ENCODE measurements around the gene SIGLEC1. TPM values are rescaled to one million over a fixed set of nuclear protein-coding genes. Genes with fewer than 3 reads are reported as not detected.

SIGLEC1 gene
- total and polyA plus RNA-seq, 2 of the 8 experiments (the other 6 are each of a cell fraction or from before 2014, with no cell fraction given), result 0.02 TPM; not detected in 1

GRCh38 chr20:3739054-3739925 lies 26.9 kb upstream of the SIGLEC1 start:
- H4K5ac ChIP-seq (ENCODE audit: insufficient read length, low read depth, low read length), result no peak overlapping the region
- ChIA-PET CTCF (ENCODE audit: partially characterized antibody) (interaction anchor here (0.9 to 18.5 kb wide), 13 partner anchors 12 to 79 kb away, joined by 3 to 308 read pairs (median 8); partner anchors contain the start of gene SIGLEC1), POLR2A (ENCODE audit: partially characterized antibody) (interaction anchor here (0.9 to 2.2 kb wide), 4 partner anchors 10 to 62 kb away, joined by 3 to 9 read pairs (median 4); partner anchors contain the start of gene ADISSP)
- no peak overlapping the region for H3K14ac ChIP-seq (ENCODE audit: insufficient read length)
- no peak for FAIRE-seq
- H2BK20ac ChIP-seq (ENCODE audit: low read length), result no peak overlapping the region
- H3K79me2 ChIP-seq (ENCODE audit: control insufficient read depth in 1 of 2, insufficient read depth in 2 of 2, low read length in 2 of 2), result no peaks in the 10 kb centered on the region
- peaks cover 0 to 19% (median 9%) of the 10 kb centered on the region in 4 experiments; a peak in 6 of 7 replicates for H3K4me1 ChIP-seq (replicated peaks in 1 of 4; ENCODE audit: control insufficient read depth in 3 of 4, insufficient read depth in 4 of 4, low read length in 3 of 4)
- no peaks in the 10 kb centered on the region for H3K9me3 ChIP-seq (ENCODE audit: insufficient read depth in 2 of 2, low read depth in 1 of 2, low read length in 1 of 2)
- H2BK5ac ChIP-seq (ENCODE audit: low read depth, low read length), result peak overlapping the region; percentile 60; the same call in 1 of the 2 replicates
- H2AFZ ChIP-seq (ENCODE audit: low read length), result no peak overlapping the region
- no peak overlapping the region for H2BK120ac ChIP-seq (replicated peaks; ENCODE audit: low read depth, low read length)
- 79% methylated on average over 19 of the region's 19 CpGs; no CpG with 5 or more reads in 1 of the 2 experiments for WGBS, 2 experiments (ENCODE audit: extremely low coverage in 1 of 2, insufficient coverage in 1 of 2, insufficient read length in 1 of 2, insufficient replicate concordance in 2 of 2, low coverage in 1 of 2, low lambda C conversion rate in 2 of 2, missing lambda C conversion rate in 1 of 2)
- H3K18ac ChIP-seq (ENCODE audit: extremely low read depth, low read length), result no peak overlapping the region; the same call in 1 of the 2 replicates
- H3K36me3 ChIP-seq (ENCODE audit: control insufficient read depth in 2 of 4, insufficient read depth in 4 of 4, low read length in 3 of 4), result no peaks in the 10 kb centered on the region
- H2BK15ac ChIP-seq (ENCODE audit: low read length), result peak overlapping the region; percentile 72; the same call in 1 of the 2 replicates
- no peaks in the 10 kb centered on the region for H4K20me1 ChIP-seq (replicated peaks in 1 of 2; ENCODE audit: control insufficient read depth in 1 of 2, insufficient read depth in 2 of 2, low read length in 2 of 2)
- H3K9ac ChIP-seq (replicated peaks in 1 of 4; ENCODE audit: extremely low read depth in 1 of 4, low read depth in 3 of 4, low read length in 3 of 4), result no peak overlapping the region; a peak in 1 of 7 replicates
- H3K27ac ChIP-seq (ENCODE audit: low read depth, low read length), result no peak overlapping the region
- peaks cover 0 to 4% (median 0%) of the 10 kb centered on the region in 4 experiments; a peak in 2 of 7 replicates for H3K27me3 ChIP-seq (replicated peaks in 1 of 4; ENCODE audit: control insufficient read depth in 3 of 4, extremely low read depth in 1 of 4, insufficient read depth in 3 of 4, low read length in 3 of 4)
- H4K91ac ChIP-seq (replicated peaks; ENCODE audit: insufficient read length, low read length), result peak overlapping the region; percentile 65
- H3K23ac ChIP-seq (ENCODE audit: insufficient read length), result no peak overlapping the region
- peak overlapping the region; percentile 72 for H3K4ac ChIP-seq (replicated peaks; ENCODE audit: insufficient read length, low read depth, low read length)
- no peak for DNase-seq (ENCODE audit: low read depth in 1 of 2, low spot score in 2 of 2)
- no peak overlapping the region for H3K4me3 ChIP-seq (ENCODE audit: extremely low read depth in 1 of 4, insufficient read depth in 2 of 4, low read depth in 3 of 4, low read length in 4 of 4)
- no peak overlapping the region for H3K56ac ChIP-seq (replicated peaks; ENCODE audit: insufficient read length, low read depth, low read length)
- no peak overlapping the region for H3K4me2 ChIP-seq (ENCODE audit: insufficient read depth in 1 of 2, low read depth in 2 of 2, low read length in 2 of 2)
- no peaks in the 10 kb centered on the region for H3K79me1 ChIP-seq (ENCODE audit: low read depth, low read length)
- H4K8ac ChIP-seq (ENCODE audit: extremely low read depth, insufficient read depth, low read length), result no peak overlapping the region; the same call in 1 of the 2 replicates
- H2BK12ac ChIP-seq (ENCODE audit: low read depth, low read length), result peak overlapping the region; percentile 0; the same call in 1 of the 2 replicates
- peak overlapping the region; percentile 26; the same call in 1 of the 2 replicates for H2AK5ac ChIP-seq (ENCODE audit: low read depth, low read length)
- no peaks in the 10 kb centered on the region for H3K23me2 ChIP-seq (ENCODE audit: low read depth, low read length)
- no peak for TF ChIP-seq CBX8 (IDR thresholded peaks at IDR 0.05; ENCODE audit: borderline replicate concordance, low read depth, low read length)
- TF ChIP-seq TBP (IDR thresholded peaks at IDR 0.05; ENCODE audit: low read depth, low read length), result no peak
- TF ChIP-seq POLR2AphosphoS5 (IDR thresholded peaks at IDR 0.05; ENCODE audit: low read depth, low read length), result no peak
- no peak for TF ChIP-seq RBBP5 (IDR thresholded peaks at IDR 0.05; ENCODE audit: borderline replicate concordance, low read depth, low read length)
- TF ChIP-seq POLR2A (IDR thresholded peaks at IDR 0.05; ENCODE audit: control extremely low read depth in 1 of 2, low read depth in 2 of 2, low read length in 2 of 2), result no peak
- no peak for TF ChIP-seq SP2 (IDR thresholded peaks at IDR 0.05; ENCODE audit: low read length)
- TF ChIP-seq FOSL1 (IDR thresholded peaks at IDR 0.05; ENCODE audit: insufficient read depth, low read depth, low read length), result no peak
- no peak for TF ChIP-seq RFX5 (IDR thresholded peaks at IDR 0.05; ENCODE audit: borderline replicate concordance, low read depth, low read length)
- no peak for TF ChIP-seq BCL11A (IDR thresholded peaks at IDR 0.05; ENCODE audit: low read depth in 2 of 2, low read length in 2 of 2)
- no peak for TF ChIP-seq CBX5 (IDR thresholded peaks at IDR 0.05; ENCODE audit: low read depth, low read length)
- TF ChIP-seq TAF7 (optimal IDR thresholded peaks at IDR 0.05; ENCODE audit: borderline replicate concordance, low read depth, low read length), result no peak
- no peak for TF ChIP-seq JUN (IDR thresholded peaks at IDR 0.05; ENCODE audit: low read depth, low read length)

Measured in H1 (cell line).